H1 (cell line): ENCODE measurements around the gene VENTX. TPM values are rescaled to one million over a fixed set of nuclear protein-coding genes. Genes with fewer than 3 reads are reported as not detected.

Source experiments
- CTCF ChIA-PET: fragments of 300-600 bp; sonication (Branson Sonifier 250); formaldehyde crosslinking; loops from one replicate; lab custom pipeline; 2021; ENCODE audit not compliant: partially characterized antibody; lab: Charles Lee
- POLR2A ChIA-PET: fragments of 300-600 bp; sonication (Branson Sonifier 250); formaldehyde crosslinking; loops from one replicate; lab custom pipeline; 2021; ENCODE audit warnings: inconsistent platforms; ENCODE audit not compliant: partially characterized antibody; lab: Charles Lee
- DNase-seq, 2 experiments: peaks; one replicate each; pipeline versions ENCODE4 v3.0.0 to v3.0.0-alpha.2; 2010 to 2022; ENCODE audit warnings: low spot score in 2 of 2, low read depth in 1 of 2, mixed read lengths in 1 of 2
- FAIRE-seq: peaks from 2 replicates; lab custom pipeline; 2011; peaks lifted over from hg19 to GRCh38; lab: Jason Lieb, UNC
- H2AFZ ChIP-seq: 2 replicates; pipeline ENCODE4 v1.8.1; 2012; ENCODE audit warnings: low read length, inconsistent platforms
- H2AK5ac ChIP-seq: 2 replicates; pipeline ENCODE4 v1.6.1; 2013; ENCODE audit warnings: low read depth, low read length
- H2BK120ac ChIP-seq: replicated peaks from 2 replicates; pipeline ENCODE3; 2013; ENCODE audit warnings: low read depth, low read length, inconsistent platforms
- H2BK12ac ChIP-seq: 2 replicates; pipeline ENCODE4 v1.6.1; 2013; ENCODE audit warnings: low read depth, low read length
- H2BK15ac ChIP-seq: 2 replicates; pipeline ENCODE4 v1.6.1; 2013; ENCODE audit warnings: low read length
- H2BK20ac ChIP-seq: 2 replicates; pipeline ENCODE4 v1.6.1; 2013; ENCODE audit warnings: low read length
- H2BK5ac ChIP-seq: 2 replicates; pipeline ENCODE4 v1.6.1; 2013; ENCODE audit warnings: low read depth, low read length
- H3K14ac ChIP-seq: 2 replicates; pipeline ENCODE4 v1.6.1; 2013; ENCODE audit warnings: inconsistent platforms; ENCODE audit not compliant: insufficient read length
- H3K18ac ChIP-seq: 2 replicates; pipeline ENCODE4 v1.6.1; 2013; ENCODE audit warnings: low read length; ENCODE audit errors: extremely low read depth
- H3K23ac ChIP-seq: 2 replicates; pipeline ENCODE4 v1.6.1; 2013; ENCODE audit warnings: inconsistent platforms; ENCODE audit not compliant: insufficient read length
- H3K23me2 ChIP-seq: 2 replicates; pipeline ENCODE4 v1.6.1; 2013; ENCODE audit warnings: low read depth, low read length
- H3K27ac ChIP-seq: 2 replicates; pipeline ENCODE4 v1.6.1; 2011; ENCODE audit warnings: low read depth, low read length, inconsistent platforms
- H3K27me3 ChIP-seq, 4 experiments: replicated peaks in 1 of 4; 1 replicate in 1 of 4; 2 replicates in 3 of 4; pipeline versions ENCODE4 v1.6.1 to v1.8.1; 2011 to 2013; ENCODE audit warnings: low read length in 3 of 4, mild to moderate bottlenecking in 3 of 4, inconsistent platforms in 2 of 4, mixed read lengths in 2 of 4, moderate library complexity in 1 of 4; ENCODE audit not compliant: control insufficient read depth in 3 of 4, insufficient read depth in 3 of 4; ENCODE audit errors: extremely low read depth in 1 of 4
- H3K36me3 ChIP-seq, 4 experiments: 2 replicates each; pipeline versions ENCODE4 v1.6.1 to v1.8.1; 2011 to 2013; ENCODE audit warnings: mild to moderate bottlenecking in 4 of 4, low read length in 3 of 4, moderate library complexity in 2 of 4, control low read depth in 1 of 4, inconsistent platforms in 1 of 4; ENCODE audit not compliant: insufficient read depth in 4 of 4, control insufficient read depth in 2 of 4
- H3K4ac ChIP-seq: replicated peaks from 2 replicates; pipeline ENCODE3; 2013; ENCODE audit warnings: low read length, low read depth, mixed read lengths, inconsistent platforms; ENCODE audit not compliant: insufficient read length
- H3K4me1 ChIP-seq, 4 experiments: replicated peaks in 1 of 4; 1 replicate in 1 of 4; 2 replicates in 3 of 4; pipeline versions ENCODE4 v1.6.1 to v1.8.1; 2011 to 2013; ENCODE audit warnings: low read length in 3 of 4, inconsistent platforms in 2 of 4, mixed read lengths in 1 of 4; ENCODE audit not compliant: insufficient read depth in 4 of 4, control insufficient read depth in 3 of 4
- H3K4me2 ChIP-seq, 2 experiments: 2 replicates each; pipeline versions ENCODE4 v1.6.1 to v1.8.1; 2011 to 2013; ENCODE audit warnings: low read depth in 2 of 2, low read length in 2 of 2, control low read depth in 1 of 2, inconsistent platforms in 1 of 2, mild to moderate bottlenecking in 1 of 2; ENCODE audit not compliant: insufficient read depth in 1 of 2
- H3K4me3 ChIP-seq, 4 experiments: fragments of 200-600, 300-600 bp in 1 of 4; sonication (generic), shearing (Covaris generic), sonication (Bioruptor Twin) in 1 of 4; 2 replicates each; pipeline versions ENCODE4 v1.5.1 to v1.8.1; 2011 to 2016; ENCODE audit warnings: low read length in 4 of 4, low read depth in 3 of 4, control low read depth in 2 of 4, inconsistent platforms in 2 of 4, mild to moderate bottlenecking in 2 of 4, mixed read lengths in 1 of 4, moderate library complexity in 1 of 4; ENCODE audit not compliant: insufficient read depth in 2 of 4; ENCODE audit errors: extremely low read depth in 1 of 4
- H3K56ac ChIP-seq: replicated peaks from 2 replicates; pipeline ENCODE3; 2013; ENCODE audit warnings: low read depth, mild to moderate bottlenecking, mixed read lengths, low read length, inconsistent platforms; ENCODE audit not compliant: insufficient read length
- H3K79me1 ChIP-seq: 2 replicates; pipeline ENCODE4 v1.6.1; 2013; ENCODE audit warnings: low read depth, low read length, control low read depth
- H3K79me2 ChIP-seq, 2 experiments: 2 replicates each; pipeline versions ENCODE4 v1.6.1 to v1.8.1; 2012 to 2013; ENCODE audit warnings: low read length in 2 of 2, mild to moderate bottlenecking in 2 of 2, inconsistent platforms in 1 of 2; ENCODE audit not compliant: insufficient read depth in 2 of 2, control insufficient read depth in 1 of 2
- H3K9ac ChIP-seq, 4 experiments: replicated peaks in 1 of 4; 1 replicate in 1 of 4; 2 replicates in 3 of 4; pipeline versions ENCODE4 v1.6.1 to v1.8.1; 2011 to 2013; ENCODE audit warnings: low read depth in 3 of 4, low read length in 3 of 4, control low read depth in 2 of 4, mild to moderate bottlenecking in 2 of 4, moderate library complexity in 2 of 4, inconsistent platforms in 1 of 4; ENCODE audit errors: extremely low read depth in 1 of 4
- H3K9me3 ChIP-seq, 2 experiments: 2 replicates each; pipeline versions ENCODE4 v1.6.1 to v1.8.1; 2012 to 2013; ENCODE audit warnings: mild to moderate bottlenecking in 2 of 2, moderate library complexity in 2 of 2, control low read depth in 1 of 2, inconsistent platforms in 1 of 2, low read depth in 1 of 2, low read length in 1 of 2, mixed read lengths in 1 of 2; ENCODE audit not compliant: insufficient read depth in 2 of 2
- H4K20me1 ChIP-seq, 2 experiments: replicated peaks in 1 of 2; 2 replicates each; pipeline versions ENCODE3 to v1.8.1; 2011 to 2013; ENCODE audit warnings: inconsistent platforms in 2 of 2, low read length in 2 of 2, mild to moderate bottlenecking in 1 of 2; ENCODE audit not compliant: insufficient read depth in 2 of 2, control insufficient read depth in 1 of 2
- H4K5ac ChIP-seq: 2 replicates; pipeline ENCODE4 v1.6.1; 2013; ENCODE audit warnings: low read length, low read depth, mixed read lengths, inconsistent platforms; ENCODE audit not compliant: insufficient read length
- H4K8ac ChIP-seq: 2 replicates; pipeline ENCODE4 v1.8.0; 2013; ENCODE audit warnings: mild to moderate bottlenecking, moderate library complexity, low read length, inconsistent platforms; ENCODE audit not compliant: insufficient read depth; ENCODE audit errors: extremely low read depth
- H4K91ac ChIP-seq: replicated peaks from 2 replicates; pipeline ENCODE3; 2013; ENCODE audit warnings: low read length, mixed read lengths, inconsistent platforms; ENCODE audit not compliant: insufficient read length
- BCL11A ChIP-seq, 2 experiments: IDR thresholded peaks; one replicate each; pipeline ENCODE4 v1.6.1; 2011; ENCODE audit warnings: low read depth in 2 of 2, low read length in 2 of 2, mild to moderate bottlenecking in 2 of 2
- CREB1 ChIP-seq: IDR thresholded peaks from 2 replicates; pipeline ENCODE4 v1.6.1; 2012; ENCODE audit warnings: inconsistent platforms
- HDAC2 ChIP-seq, 2 experiments: fragments of 300-600 bp in 1 of 2; sonication (generic) in 1 of 2; IDR thresholded peaks; 2 replicates each; pipeline ENCODE4 v1.6.1; 2011 to 2012; ENCODE audit warnings: low read depth in 2 of 2, low read length in 2 of 2, mild to moderate bottlenecking in 2 of 2, moderate library complexity in 2 of 2, borderline replicate concordance in 1 of 2, inconsistent platforms in 1 of 2
- KDM4A ChIP-seq: IDR thresholded peaks from one replicate; pipeline ENCODE4 v1.7.1; 2012; ENCODE audit warnings: low read depth, mild to moderate bottlenecking, moderate library complexity, low read length, inconsistent platforms; ENCODE audit not compliant: severe bottlenecking
- NANOG ChIP-seq: IDR thresholded peaks from 2 replicates; pipeline ENCODE4 v1.6.1; 2011; ENCODE audit warnings: low read length, low read depth, mild to moderate bottlenecking, inconsistent platforms; ENCODE audit not compliant: insufficient read depth, poor library complexity, severe bottlenecking
- POU5F1 ChIP-seq: IDR thresholded peaks from 2 replicates; pipeline ENCODE4 v1.6.1; 2011; ENCODE audit warnings: low read depth, mild to moderate bottlenecking, low read length, moderate library complexity
- SIN3A ChIP-seq, 2 experiments: IDR thresholded peaks in 1 of 2; conservative IDR thresholded peaks in 1 of 2; 2 replicates each; pipeline ENCODE4 v1.6.1; 2011 to 2012; ENCODE audit warnings: low read length in 2 of 2, improper control_type of control experiment in 1 of 2, low read depth in 1 of 2, mild to moderate bottlenecking in 1 of 2
- SIX5 ChIP-seq: IDR thresholded peaks from 2 replicates; pipeline ENCODE4 v1.6.1; 2011; ENCODE audit warnings: mild to moderate bottlenecking, low read depth, low read length
- SP4 ChIP-seq: IDR thresholded peaks from 2 replicates; pipeline ENCODE4 v1.6.1; 2012; ENCODE audit warnings: low read length, inconsistent platforms
- TAF1 ChIP-seq: IDR thresholded peaks from 2 replicates; pipeline ENCODE4 v1.6.1; 2011; ENCODE audit warnings: mild to moderate bottlenecking, low read depth, low read length
- TBP ChIP-seq: IDR thresholded peaks from 2 replicates; pipeline ENCODE4 v1.6.1; 2011; ENCODE audit warnings: low read depth, low read length, improper control_type of control experiment
- YY1 ChIP-seq: IDR thresholded peaks from 2 replicates; pipeline ENCODE4 v1.6.1; 2011; ENCODE audit warnings: low read depth, mild to moderate bottlenecking, low read length
- WGBS, 2 experiments: shearing (Covaris generic) in 1 of 2; methylation state at CpG; one replicate each; pipeline versions ENCODE4 v1.1.6 to v1.1.7; 2013 to 2015; ENCODE audit warnings: low lambda C conversion rate in 2 of 2, mixed read lengths in 2 of 2, inconsistent platforms in 1 of 2, low coverage in 1 of 2, missing lambda C conversion rate in 1 of 2; ENCODE audit not compliant: insufficient replicate concordance in 2 of 2, insufficient coverage in 1 of 2, insufficient read length in 1 of 2; ENCODE audit errors: extremely low coverage in 1 of 2, missing lambda C conversion rate in 1 of 2; 5-methylcytosine and 5-hydroxymethylcytosine counted together
- polyA plus RNA-seq, 7 experiments: library from polyadenylated mRNA; depleted of rRNA in 3 of 7; stranded (reverse) in 5 of 7; unstranded in 2 of 7; fragments of >200 nt in 5 of 7; fragments of 200-250 nt in 2 of 7; gene quantifications; 1 replicate in 5 of 7; 2 replicates in 1 of 7; 4 replicates in 1 of 7; pipeline versions ENCODE4 v1.2.1 to v1.2.3, GENCODE V29; 2011 to 2013; ENCODE audit warnings: missing spikeins in 2 of 7, mixed read lengths in 2 of 7
- total RNA-seq: library from RNA; stranded (reverse); fragmentation: NEBNext Ultra II Directional; extraction: Animal tissue kit (Norgen Biotek cat#: 25700); gene quantifications from 2 replicates; pipeline ENCODE4 v1.2.1, GENCODE V29; 2021
- TF ChIP-seq, protein P1 (sequence below): IDR thresholded peaks from 2 replicates; pipeline ENCODE4 v1.6.1; 2011; ENCODE audit warnings: low read length, improper control_type of control experiment

VENTX gene
- total and polyA plus RNA-seq, 2 of the 8 experiments (the other 6 are each of a cell fraction or from before 2014, with no cell fraction given) = 5.6 TPM

DNA sequence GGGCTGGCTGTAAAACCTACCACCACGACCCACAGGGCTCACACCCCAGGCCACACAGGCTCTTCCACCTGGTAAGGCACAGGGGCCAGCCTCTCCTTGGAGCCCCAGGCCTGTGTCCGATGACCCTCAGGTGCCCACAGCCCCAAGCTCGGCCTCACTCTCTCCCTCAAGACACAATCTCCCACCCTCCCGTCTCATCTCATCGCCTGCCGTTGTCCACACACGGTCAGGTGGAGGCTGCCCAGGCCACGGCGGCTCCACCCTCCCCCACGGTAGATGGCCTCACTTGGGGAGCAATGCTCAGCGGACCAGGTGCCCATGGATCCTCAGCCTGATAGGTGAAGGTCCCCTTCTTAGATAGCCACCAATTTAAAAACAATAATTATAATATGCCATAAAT lies 16.3 kb upstream of the VENTX start:
- no peak overlapping the region for H3K4me2 ChIP-seq
- peak overlapping the region; percentile 1; the same call in 1 of the 2 replicates for H2BK15ac ChIP-seq
- H3K27ac ChIP-seq = no peak overlapping the region; the same call in 1 of the 2 replicates
- no peak overlapping the region for H4K5ac ChIP-seq
- peak overlapping the region; percentile 51; the same call in 1 of the 2 replicates for H4K8ac ChIP-seq
- H3K23ac ChIP-seq = no peak overlapping the region
- H3K14ac ChIP-seq = no peak overlapping the region
- H3K79me1 ChIP-seq = no peaks in the 10 kb centered on the region
- H3K4ac ChIP-seq = no peak overlapping the region
- CTCF ChIA-PET = interaction anchor here (0.6 kb wide), 1 partner anchor 121 kb away, joined by 3 read pairs; no protein-coding TSS in a partner anchor
- H3K9me3 ChIP-seq = no peaks in the 10 kb centered on the region
- H3K4me1 ChIP-seq = peaks cover 0 to 18% (median 12%) of the 10 kb centered on the region in 4 experiments; a peak in 6 of 7 replicates
- H4K20me1 ChIP-seq = peaks cover 0 to 3% of the 10 kb centered on the region in 2 experiments
- POLR2A ChIA-PET = no interaction called here
- no peak overlapping the region; the same call in 1 of the 2 replicates for H2BK20ac ChIP-seq
- H3K9ac ChIP-seq = no peak overlapping the region
- H2AFZ ChIP-seq = no peak overlapping the region
- H3K23me2 ChIP-seq = no peaks in the 10 kb centered on the region; the same call in 1 of the 2 replicates
- WGBS, 2 experiments = 97% methylated on average over 10 of the region's 11 CpGs; no CpG with 5 or more reads in 1 of the 2 experiments
- no peak overlapping the region for H3K56ac ChIP-seq
- no peaks in the 10 kb centered on the region for H3K36me3 ChIP-seq
- no peaks in the 10 kb centered on the region for H3K79me2 ChIP-seq
- H2BK12ac ChIP-seq = peak overlapping the region; percentile 81; the same call in 1 of the 2 replicates
- DNase-seq (no peak), FAIRE-seq (no peak)
- no peak overlapping the region for H3K4me3 ChIP-seq
- no peaks in the 10 kb centered on the region for H3K27me3 ChIP-seq
- peak overlapping the region; percentile 71; the same call in 1 of the 2 replicates for H2BK5ac ChIP-seq
- peak overlapping the region; percentile 56 for H4K91ac ChIP-seq
- no peak overlapping the region; the same call in 1 of the 2 replicates for H3K18ac ChIP-seq
- H2BK120ac ChIP-seq = no peak overlapping the region
- no peak overlapping the region for H2AK5ac ChIP-seq
- TF ChIP-seq TBP (no peak), SIX5 (no peak), YY1 (no peak), NANOG (no peak), KDM4A (no peak), CREB1 (no peak), BCL11A (IDR thresholded peaks at IDR 0.05; ENCODE audit: low read depth in 2 of 2, low read length in 2 of 2) (no peak), TAF1 (no peak), SIN3A (conservative IDR thresholded peaks at IDR 0.05 in 1 of 2, IDR thresholded peaks at IDR 0.05 in 1 of 2; ENCODE audit: low read depth in 1 of 2, low read length in 2 of 2) (no peak), SP4 (no peak), POU5F1 (no peak), HDAC2 (IDR thresholded peaks at IDR 0.05; ENCODE audit: borderline replicate concordance in 1 of 2, low read depth in 2 of 2, low read length in 2 of 2) (no peak)
- TF ChIP-seq, protein P1, sequence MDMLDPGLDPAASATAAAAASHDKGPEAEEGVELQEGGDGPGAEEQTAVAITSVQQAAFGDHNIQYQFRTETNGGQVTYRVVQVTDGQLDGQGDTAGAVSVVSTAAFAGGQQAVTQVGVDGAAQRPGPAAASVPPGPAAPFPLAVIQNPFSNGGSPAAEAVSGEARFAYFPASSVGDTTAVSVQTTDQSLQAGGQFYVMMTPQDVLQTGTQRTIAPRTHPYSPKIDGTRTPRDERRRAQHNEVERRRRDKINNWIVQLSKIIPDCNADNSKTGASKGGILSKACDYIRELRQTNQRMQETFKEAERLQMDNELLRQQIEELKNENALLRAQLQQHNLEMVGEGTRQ = no peak
